ENCODE data around the gene STK32C. TPM values are rescaled to one million over a fixed set of nuclear protein-coding genes. Genes with fewer than 3 reads are reported as not detected.

Gene STK32C
- total RNA-seq, 1 donor from 2014 or later = 13.8 TPM

GRCh38 chr10:132243141-132243540, 64.6 kb downstream of the STK32C start:
- no peak for ATAC-seq (ENCODE audit: low read depth)
- no peak for TF ChIP-seq CTCF (IDR thresholded peaks at IDR 0.05)
- Mint-ChIP-seq H3K27me3 (no peaks in the 10 kb centered on the region), H3K4me3 (no peak overlapping the region), H3K9me3 (no peaks in the 10 kb centered on the region), H3K27ac (no peak overlapping the region), H3K4me1 (no peaks in the 10 kb centered on the region), H3K36me3 (ENCODE audit: low read depth) (no peaks in the 10 kb centered on the region)
- intact Hi-C loops (cut with micrococcal nuclease) = no loop called here
- DNase-seq = no peak
- CTCF ChIA-PET = no interaction called here
- POLR2A ChIA-PET = no interaction called here

- ATAC-seq (ENCODE audit: low read depth) = no peak
- intact Hi-C loops (cut with micrococcal nuclease) = no loop called here
- Mint-ChIP-seq H3K27me3 (no peaks in the 10 kb centered on the region), H3K36me3 (ENCODE audit: low read depth) (no peaks in the 10 kb centered on the region), H3K27ac (no peak overlapping the region), H3K4me3 (no peak overlapping the region), H3K4me1 (no peaks in the 10 kb centered on the region), H3K9me3 (no peaks in the 10 kb centered on the region)
- no peak for TF ChIP-seq CTCF (IDR thresholded peaks at IDR 0.05)
- ChIA-PET POLR2A (no interaction called here), CTCF (no interaction called here)
- no peak for DNase-seq
Measured at GRCh38 chr10:132242103-132242840, 65.5 kb downstream of the STK32C start.

GRCh38 chr10:132241496-132241895, 66.3 kb downstream of the STK32C start:
- ChIA-PET CTCF (no interaction called here), POLR2A (no interaction called here)
- no peak for TF ChIP-seq CTCF (IDR thresholded peaks at IDR 0.05)
- Mint-ChIP-seq H3K36me3 (ENCODE audit: low read depth) (no peaks in the 10 kb centered on the region), H3K27me3 (no peaks in the 10 kb centered on the region), H3K27ac (no peak overlapping the region), H3K4me1 (no peaks in the 10 kb centered on the region), H3K9me3 (no peaks in the 10 kb centered on the region), H3K4me3 (no peak overlapping the region)
- no peak for DNase-seq
- intact Hi-C loops (cut with micrococcal nuclease) = no loop called here
- no peak for ATAC-seq (ENCODE audit: low read depth)

GRCh38 chr10:132241086-132241485, 66.7 kb downstream of the STK32C start:
- H3K36me3 Mint-ChIP-seq (ENCODE audit: low read depth) = no peaks in the 10 kb centered on the region
- no peak for ATAC-seq (ENCODE audit: low read depth)
- H3K27ac Mint-ChIP-seq = no peak overlapping the region
- no peak for TF ChIP-seq CTCF (IDR thresholded peaks at IDR 0.05)
- DNase-seq = no peak
- ChIA-PET POLR2A (no interaction called here), CTCF (no interaction called here)
- H3K4me1 Mint-ChIP-seq = no peaks in the 10 kb centered on the region
- no peaks in the 10 kb centered on the region for H3K27me3 Mint-ChIP-seq
- intact Hi-C loops (cut with micrococcal nuclease) = no loop called here
- no peak overlapping the region for H3K4me3 Mint-ChIP-seq
- H3K9me3 Mint-ChIP-seq = no peaks in the 10 kb centered on the region

GRCh38 chr10:132240581-132240980, 67.2 kb downstream of the STK32C start:
- CTCF ChIA-PET = no interaction called here
- TF ChIP-seq CTCF (IDR thresholded peaks at IDR 0.05) = no peak
- POLR2A ChIA-PET = no interaction called here

More at GRCh38 chr10:132240581-132240980, 67.2 kb downstream of the STK32C start:
- H3K4me3 Mint-ChIP-seq = no peak overlapping the region
- no peaks in the 10 kb centered on the region for H3K27me3 Mint-ChIP-seq
- no peak for ATAC-seq (ENCODE audit: low read depth)
- H3K36me3 Mint-ChIP-seq (ENCODE audit: low read depth) = no peaks in the 10 kb centered on the region
- H3K9me3 Mint-ChIP-seq = no peaks in the 10 kb centered on the region
- intact Hi-C loops (cut with micrococcal nuclease) = no loop called here
- no peaks in the 10 kb centered on the region for H3K4me1 Mint-ChIP-seq
- no peak for DNase-seq
- H3K27ac Mint-ChIP-seq = no peak overlapping the region
